ENCODE data around the gene SLC29A1.
"Not testable (repeated sequence)": the region's sequence is repeated elsewhere in the genome, so short reads cannot be mapped to it uniquely, and the experiment has no call there.

The SLC29A1 gene

DNA sequence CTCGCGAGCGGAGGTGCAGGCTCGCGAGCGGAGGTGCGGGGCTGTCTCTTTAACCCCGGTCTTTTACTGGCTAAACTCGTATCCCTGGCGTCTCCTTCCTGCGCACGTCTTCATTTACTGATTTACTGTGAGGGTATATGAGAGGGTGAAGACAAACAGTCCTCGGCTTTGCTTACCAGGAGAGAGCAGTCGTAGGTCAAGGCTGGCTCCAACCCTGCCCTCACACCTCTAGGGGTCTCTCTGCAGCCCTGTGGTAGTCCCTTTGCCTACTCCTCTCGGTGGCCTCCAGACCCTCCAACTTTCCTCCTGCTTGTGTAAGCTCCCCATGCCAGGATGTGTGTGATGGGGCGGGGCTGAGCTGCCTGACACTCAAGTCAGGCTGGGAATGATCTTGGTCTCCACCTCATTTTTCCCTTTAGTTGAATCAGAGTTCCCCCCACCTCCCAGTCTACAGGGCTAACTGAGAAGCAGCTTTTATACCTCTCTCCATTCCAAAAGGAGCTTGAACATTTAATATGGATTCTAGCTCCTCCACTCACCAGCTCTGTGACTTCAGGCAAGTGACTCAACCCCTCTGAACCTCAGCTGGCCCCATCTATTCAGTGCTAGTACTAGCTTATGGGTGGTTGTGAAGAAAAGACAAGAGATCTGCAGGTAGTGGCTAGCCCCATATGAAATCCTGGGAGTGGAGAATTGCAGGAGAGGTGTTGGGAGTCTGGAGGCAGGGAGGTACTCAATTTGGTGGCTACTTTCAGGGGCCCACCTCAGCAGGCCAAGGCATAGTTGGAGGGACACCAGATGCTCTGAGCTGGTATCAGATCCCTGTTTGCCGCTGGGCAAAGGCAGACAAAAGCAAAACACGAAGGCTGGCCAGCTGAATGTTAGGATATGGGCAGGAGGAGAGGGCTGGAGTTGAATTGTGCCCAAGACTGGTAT is 902 bp downstream of the SLC29A1 start:
- DNase-seq, result no peak

DNA sequence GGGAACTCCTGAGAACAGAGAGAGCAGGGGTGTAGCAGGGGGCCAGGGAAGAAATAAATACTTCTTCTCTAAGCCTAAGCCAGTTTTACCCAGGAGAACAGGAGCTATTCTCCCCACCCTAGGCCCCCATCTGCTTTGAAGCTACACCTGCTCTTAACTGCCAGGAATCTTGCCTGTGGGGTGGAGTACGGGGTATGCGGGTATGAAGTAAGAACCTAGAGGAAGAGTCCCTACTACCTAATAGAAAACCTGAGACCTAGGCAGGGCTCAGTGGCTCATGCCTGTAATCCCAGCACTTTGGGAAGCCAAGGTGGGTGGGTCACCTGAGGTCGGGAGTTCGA is 1.5 kb downstream of the SLC29A1 start:
- no peak for DNase-seq

DNA sequence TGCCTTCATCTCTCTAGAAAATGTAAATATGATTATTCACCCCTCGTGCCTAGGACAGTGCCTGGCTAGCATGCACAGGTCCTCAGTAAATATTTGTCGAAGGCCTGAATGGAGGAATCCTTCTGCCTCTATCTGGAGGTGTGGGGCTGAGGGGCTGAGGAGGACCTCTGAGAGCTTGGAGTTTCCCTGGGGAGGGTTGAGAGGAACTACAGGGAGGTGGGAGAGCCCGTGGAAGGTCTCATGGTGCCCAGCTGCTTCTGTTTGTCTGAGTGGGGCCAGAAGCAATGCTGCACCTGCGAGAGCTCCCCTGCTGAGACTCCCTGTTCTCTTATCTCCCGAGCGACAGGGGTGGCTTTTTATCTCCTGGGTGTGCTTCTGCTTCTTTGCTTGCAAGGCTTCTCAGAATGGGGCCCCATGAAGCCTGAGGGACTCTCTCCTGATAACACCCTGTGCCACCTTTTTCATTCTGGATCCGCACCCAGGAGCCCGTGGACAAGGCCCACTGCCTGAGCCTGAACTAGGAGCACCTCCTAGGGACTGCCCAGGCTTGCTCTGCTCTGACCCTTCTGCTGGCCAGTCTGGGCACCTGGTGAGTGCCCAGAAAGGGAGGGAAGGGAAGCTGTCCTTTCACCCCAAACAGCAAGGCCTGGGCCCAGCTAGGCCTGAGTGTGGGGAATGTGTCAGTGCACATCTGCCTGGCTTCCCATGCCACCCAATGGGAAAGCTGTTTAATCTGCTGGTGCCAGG is 2.4 kb downstream of the SLC29A1 start:
- DNase-seq, result no peak

DNA sequence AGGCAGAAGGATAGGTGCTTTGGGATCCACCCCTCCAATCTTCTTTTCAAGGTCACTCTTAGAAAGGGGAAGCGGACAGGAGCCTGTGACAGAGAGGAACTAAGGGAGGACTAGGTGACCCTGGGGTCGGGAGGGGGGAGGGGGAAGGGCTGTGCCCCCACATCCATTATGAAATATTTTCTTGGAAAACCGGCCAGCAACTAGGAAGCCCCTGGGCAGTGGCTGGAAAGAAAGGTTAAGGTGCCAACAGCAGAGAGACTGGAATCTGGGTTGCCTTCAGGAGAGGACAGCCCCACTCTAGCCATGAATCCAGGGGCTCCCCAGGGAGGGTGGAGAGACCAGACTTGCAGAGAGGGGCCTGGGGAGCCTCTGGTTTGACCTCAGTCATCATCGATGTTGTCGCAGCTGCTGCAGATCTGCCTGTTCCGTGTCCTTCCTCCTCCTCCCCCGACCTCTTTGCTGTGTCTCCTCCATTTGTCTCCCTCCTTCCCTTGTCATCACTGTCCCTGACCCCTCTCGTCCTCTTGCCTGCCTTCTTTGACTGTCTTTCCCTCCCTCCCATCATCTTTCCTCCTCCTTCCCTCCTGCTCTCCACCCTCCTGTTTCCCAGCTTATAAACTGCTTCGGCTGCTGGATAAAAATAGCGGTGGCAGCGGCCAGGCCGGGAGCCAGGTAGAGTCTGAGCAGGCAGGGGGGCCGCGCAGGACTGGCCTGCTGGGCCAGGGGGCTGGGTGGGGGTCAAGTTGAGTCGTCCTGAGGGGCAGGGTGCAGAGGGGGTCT is 3.2 kb downstream of the SLC29A1 start:
- no peak for DNase-seq

DNA sequence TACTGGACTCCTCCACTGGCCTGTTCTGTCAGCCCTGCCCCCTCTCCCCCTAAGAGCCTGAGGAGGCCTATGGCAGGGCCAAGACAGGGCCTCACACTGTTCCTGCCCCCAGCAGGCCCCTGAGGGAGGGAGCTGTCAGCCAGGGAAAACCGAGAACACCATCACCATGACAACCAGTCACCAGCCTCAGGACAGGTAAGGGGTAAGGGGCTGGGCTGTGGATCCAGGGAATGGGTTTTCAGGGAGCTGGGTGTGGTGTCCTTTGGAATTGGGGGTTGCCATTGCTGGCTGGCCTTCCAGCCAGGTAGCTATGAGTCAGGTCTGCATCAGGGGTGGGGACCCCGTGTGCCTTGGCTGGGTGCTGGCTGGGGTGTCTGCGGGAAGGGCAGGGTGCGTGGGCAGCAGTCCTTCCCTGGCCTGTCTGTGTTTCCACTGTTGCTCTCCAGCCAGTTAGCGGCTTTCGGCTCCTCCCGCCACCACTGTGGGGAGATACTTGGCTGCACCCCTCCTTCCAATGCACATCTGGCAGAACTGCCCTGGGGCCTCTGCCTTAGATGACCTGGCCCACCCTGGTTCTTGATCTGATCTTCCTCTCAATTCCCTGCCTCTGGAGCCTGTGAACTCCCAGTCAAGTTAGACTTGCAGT is 3.9 kb downstream of the SLC29A1 start:
- no peak for DNase-seq

DNA sequence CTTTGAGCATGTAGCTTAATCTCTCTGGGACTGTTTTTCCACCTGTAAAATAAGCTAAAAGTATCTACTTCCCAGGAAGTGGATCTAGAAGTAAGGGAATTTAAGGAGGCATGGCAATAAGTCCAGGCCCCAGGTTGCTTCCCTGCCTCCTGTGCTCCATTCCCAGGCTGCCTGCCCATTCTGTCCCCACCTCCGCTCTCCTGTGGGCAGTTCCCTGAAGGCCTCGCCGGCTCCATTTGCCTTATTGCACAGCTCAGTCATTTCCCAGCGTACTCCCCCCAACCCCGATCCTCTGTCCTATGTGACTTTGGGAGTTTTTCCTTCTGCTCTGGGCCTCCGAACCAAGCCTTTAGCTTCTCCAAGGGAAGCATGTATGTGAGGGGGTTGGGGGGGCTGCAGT is 4.6 kb downstream of the SLC29A1 start:
- no peak for DNase-seq

DNA sequence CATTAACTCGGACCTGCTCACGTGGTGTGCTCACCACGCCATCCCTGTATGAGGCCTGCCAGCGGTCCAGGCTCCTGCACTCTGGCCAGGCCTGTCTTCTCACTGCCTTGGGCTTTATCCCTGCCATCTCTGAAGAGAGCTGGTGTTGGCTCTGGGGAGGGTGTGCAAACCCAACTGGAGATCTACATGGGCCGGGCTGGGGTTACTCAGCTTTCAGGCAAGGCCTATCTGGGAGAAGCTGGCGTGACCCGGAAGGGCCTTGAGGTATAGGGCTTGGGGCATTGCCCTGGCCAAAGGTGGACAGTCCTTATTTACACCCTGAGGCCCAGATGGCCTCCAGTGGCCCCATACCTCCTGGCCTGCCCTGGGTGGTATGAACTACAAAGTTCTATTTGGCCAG is 5.0 kb downstream of the SLC29A1 start:
- DNase-seq, result no peak

DNA sequence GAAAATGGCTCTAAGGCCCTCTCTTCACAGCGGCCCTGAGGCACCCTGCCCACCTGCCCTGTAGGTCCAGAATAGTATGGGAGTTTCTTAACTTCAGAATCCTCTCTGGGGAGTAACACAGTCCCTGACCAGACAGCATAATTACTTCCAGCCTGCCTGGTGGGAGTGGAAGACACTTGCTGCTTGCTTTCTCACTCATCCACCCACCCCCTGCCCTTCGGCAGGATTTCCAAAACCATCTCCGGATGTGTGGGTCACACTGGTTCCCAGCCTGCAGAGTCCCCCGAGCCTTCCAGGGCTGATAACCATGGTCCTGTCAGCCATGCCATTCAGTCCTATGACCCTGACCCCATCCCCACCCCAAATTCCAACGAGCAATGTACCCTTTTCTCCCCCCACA is 5.4 kb downstream of the SLC29A1 start:
- no peak for DNase-seq

DNA sequence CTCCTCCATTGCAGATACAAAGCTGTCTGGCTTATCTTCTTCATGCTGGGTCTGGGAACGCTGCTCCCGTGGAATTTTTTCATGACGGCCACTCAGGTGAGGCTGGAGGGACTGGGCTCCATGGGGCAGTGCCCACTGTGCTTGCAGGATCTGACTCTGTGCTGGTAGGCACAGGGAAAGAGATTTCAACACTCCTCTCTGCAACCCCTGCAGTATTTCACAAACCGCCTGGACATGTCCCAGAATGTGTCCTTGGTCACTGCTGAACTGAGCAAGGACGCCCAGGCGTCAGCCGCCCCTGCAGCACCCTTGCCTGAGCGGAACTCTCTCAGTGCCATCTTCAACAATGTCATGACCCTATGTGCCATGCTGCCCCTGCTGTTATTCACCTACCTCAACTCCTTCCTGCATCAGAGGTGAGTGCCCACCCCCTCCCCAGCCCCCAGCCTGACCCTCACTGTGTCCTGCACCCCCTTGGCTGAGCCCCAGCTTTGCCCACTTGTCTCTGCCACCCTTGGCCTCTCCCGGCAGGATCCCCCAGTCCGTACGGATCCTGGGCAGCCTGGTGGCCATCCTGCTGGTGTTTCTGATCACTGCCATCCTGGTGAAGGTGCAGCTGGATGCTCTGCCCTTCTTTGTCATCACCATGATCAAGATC is 6.1 kb downstream of the SLC29A1 start:
- no peak for DNase-seq

DNA sequence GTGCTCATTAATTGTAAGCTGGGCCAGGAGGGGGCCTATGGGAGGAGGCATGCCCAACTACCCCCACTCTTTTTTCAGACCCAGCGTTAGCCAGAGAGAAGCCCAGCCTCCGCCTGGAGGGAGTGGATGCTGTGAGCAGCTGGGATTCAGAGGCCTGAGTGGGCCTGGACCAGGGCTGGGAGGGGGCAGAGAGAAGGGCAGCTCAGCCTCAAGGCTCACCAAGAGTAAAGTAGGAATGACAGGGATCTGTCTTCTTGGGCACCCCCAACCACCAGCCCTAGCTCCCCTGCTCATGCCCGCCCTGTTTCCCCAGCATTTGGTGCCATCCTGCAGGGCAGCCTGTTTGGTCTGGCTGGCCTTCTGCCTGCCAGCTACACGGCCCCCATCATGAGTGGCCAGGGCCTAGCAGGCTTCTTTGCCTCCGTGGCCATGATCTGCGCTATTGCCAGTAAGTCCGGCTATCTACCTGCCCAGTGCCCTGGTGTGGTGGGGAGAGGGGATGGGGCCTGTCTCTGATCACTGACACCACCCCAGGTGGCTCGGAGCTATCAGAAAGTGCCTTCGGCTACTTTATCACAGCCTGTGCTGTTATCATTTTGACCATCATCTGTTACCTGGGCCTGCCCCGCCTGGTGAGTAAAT is 6.8 kb downstream of the SLC29A1 start:
- DNase-seq, result no peak

DNA sequence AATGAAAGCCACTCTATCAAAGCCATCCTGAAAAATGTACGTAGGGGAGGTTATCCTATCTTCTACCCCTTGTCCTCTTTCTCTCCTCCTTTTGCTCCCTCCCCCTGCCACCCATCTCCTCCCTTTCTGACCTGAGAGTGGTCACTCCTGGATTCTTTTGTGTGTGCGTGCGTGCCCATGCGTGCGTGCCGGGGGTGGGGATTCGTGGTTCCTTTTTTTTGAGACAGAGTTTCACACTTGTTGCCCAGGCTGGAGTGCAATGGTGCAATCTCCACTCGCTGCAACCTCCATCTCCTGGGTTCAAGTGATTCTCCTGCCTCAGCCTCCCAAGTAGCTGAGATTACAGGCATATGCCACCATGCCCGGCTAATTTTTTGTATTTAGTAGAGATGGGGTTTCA is 8.0 kb downstream of the SLC29A1 start:
- DNase-seq, result not testable (repeated sequence)

DNA sequence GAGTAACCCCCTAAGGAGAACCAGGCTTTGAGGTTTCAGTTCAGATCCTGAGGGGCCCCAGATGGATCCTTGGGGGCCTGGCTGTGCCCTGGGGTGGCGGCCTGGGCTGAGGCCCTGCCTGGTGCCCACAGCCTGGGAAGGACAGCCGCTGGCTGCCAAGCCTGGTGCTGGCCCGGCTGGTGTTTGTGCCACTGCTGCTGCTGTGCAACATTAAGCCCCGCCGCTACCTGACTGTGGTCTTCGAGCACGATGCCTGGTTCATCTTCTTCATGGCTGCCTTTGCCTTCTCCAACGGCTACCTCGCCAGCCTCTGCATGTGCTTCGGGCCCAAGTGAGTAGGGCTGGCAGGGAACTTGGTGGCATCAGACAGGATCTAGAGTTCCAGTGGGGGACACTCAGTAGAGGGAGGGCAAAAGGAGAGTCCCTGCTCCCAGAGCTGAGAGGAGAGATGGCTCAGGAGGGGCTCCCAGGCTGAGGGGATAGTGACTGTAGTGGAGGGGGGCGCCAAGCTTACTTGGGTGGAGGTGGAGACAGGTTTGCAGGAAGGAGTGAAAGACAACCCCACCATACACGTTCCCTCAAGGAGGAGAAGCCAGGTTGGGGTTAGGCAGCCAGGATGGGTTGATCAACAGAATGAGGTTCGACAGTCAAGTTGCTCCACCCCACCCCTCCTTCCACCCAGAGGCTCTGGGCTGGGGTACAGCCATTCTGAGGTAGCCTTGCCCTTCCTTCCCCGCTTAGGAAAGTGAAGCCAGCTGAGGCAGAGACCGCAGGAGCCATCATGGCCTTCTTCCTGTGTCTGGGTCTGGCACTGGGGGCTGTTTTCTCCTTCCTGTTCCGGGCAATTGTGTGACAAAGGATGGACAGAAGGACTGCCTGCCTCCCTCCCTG is 9.5 kb downstream of the SLC29A1 start:
- DNase-seq, result no peak

DNA sequence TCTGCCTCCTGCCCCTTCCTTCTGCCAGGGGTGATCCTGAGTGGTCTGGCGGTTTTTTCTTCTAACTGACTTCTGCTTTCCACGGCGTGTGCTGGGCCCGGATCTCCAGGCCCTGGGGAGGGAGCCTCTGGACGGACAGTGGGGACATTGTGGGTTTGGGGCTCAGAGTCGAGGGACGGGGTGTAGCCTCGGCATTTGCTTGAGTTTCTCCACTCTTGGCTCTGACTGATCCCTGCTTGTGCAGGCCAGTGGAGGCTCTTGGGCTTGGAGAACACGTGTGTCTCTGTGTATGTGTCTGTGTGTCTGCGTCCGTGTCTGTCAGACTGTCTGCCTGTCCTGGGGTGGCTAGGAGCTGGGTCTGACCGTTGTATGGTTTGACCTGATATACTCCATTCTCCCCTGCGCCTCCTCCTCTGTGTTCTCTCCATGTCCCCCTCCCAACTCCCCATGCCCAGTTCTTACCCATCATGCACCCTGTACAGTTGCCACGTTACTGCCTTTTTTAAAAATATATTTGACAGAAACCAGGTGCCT is 10.2 kb downstream of the SLC29A1 start:
- no peak for DNase-seq

DNA sequence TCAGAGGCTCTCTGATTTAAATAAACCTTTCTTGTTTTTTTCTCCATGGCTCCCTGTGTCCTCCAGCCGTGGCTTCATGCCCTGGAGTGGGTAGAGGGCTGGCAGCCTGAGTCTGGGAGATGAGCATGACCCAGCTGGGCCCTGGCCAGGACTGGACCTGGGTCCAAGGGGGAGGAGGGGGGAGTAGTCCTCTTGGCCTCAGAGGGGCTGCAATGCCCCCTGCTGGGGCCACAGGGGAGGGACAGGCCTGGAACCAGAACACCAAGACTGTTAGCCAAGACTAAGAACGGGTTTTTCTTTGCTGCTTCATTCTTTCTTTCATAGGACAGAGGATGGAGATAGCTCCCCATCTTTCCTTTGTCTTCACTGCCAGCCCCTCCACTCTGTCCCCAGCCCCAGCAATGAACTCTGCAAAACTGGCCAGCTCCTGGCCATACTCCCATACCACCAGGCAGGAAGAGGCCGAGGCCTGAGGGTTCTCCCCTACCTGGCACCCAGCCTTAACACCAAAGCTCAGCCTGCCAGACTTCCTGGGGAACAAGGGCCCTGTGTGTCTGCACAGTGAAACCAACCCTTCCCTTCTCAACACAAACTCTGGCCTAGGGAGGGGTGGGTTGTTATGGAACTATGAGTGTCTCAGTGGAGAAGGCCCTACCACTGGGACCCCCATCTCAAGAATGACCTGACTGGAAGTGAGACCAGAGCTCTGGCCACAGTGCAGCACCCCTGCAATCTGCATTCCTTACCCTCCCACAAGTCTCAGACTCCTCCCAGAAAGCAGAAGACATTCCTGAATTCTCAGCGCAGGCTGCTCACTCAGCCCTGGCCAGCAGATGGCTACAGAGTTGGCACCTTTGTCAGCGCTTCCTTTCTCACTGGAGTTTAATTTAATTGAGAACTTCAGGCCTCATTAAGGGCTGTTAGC is 11.0 kb downstream of the SLC29A1 start:
- DNase-seq, result peak; percentile 30

DNA sequence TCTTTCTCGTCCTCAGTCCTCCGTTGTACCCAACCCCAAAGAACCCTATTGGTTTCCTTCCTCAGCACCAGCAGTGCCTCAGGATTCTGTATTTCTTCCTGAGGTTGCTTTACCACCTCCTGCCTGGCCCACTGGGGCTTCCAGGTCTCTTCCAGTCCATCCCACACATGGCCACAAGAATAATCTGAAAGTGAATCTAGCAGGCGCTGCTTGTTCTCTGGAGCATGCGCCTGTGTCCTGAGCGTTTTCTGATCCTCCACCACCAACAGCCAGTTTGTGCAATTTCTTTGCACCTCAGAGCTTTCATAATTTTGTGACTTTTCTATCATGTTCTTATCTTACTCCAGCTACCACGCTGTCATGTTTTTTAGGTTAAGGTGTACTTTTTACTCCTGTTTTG is 11.9 kb downstream of the SLC29A1 start:
- no peak for DNase-seq

DNA sequence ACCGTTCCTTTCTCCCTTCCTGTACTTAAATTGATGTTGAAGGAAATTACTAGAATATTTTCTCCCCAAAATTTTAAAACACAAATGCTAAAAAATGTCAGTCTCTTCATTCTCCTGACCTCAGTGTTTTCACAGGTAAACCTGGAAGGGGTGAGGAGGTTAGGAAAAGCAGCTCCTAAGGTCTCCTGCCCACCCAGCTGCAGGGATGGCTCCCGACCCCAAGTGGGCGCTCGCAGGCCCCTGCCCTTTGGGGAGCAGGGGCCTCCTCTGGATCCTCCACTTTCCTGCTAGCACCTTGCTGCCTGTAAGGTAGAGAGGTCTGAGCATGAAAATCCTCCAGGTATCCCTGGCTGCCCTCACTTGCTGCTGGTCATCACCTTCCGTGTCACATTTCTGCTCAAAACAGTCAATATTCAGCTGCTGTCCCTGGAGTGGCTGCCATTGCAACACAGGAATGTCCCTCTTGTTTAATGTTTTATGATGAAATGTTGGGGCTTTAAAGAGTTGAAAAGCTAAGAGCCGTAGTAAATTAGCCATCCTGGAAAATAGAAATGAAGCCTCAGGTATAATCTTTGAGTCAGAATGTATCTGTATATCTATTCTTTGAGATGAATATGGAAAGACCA is 12.6 kb downstream of the SLC29A1 start:
- DNase-seq, result no peak

DNA sequence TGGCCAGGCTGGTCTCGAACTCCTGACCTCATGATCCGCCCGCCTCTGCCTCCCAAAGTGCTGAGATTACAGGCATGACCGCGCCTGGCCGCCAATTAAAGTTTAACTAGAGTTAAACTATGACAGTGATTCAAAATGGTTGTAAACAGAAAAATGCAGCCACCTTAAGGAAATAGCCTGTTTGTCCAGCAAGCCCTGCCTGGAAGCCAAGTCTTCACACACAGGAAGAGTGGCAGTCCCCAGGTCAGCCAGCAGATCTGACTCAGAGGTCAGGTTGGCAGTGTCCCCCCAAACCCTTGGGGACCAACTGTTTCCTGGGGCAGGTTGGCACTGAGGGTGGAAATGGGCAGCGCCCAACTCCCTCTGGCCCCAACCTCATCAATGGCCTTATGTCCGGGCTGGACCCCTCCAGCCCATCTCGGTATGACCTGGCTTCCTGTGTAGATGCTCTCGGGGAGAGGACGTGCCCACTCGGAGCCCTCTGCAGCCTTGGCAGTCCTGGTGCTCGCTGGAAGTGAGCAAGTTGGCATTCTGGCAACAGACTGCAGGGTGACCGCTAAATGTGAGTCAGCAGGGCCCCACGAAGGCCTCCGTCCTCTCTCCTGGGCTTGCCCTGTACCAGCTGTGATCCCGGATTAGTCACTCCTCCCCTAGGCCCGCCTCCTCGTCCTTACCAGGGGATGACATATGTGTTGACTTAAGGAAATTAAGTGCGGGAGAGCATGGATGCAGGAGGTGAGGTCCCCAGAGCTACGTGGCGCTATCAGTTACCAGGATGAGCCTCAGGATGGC is 13.8 kb downstream of the SLC29A1 start:
- DNase-seq, result peak; percentile 91

DNA sequence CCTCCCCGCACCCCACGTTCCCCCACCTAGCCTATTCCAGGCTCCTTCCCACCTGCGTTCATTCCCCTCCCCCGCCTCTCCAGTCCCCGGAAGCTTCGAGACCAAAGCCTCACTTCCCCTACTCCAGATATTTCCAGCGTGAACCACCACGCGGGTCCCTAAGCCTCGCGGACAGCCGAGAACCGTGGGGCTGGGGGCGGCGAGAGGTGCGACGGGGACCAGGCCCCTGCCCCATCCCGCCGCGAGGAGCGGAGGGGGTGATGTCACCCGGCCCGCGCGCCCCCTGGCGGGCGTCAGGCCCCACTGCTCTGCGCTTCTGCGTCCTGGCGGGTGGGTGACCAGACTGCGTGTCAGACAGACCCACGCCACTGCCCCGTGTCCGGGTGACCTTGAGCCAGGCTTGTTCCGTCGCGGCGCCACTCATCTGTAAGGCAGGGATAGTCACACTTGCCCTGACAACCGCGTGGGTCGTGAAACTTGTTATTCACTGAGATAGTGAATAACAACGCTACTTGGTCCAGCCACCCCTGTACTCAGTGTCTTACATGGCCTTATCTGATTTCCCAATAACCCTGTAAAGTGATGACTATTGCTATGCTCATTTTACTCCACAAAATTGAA is 14.5 kb downstream of the SLC29A1 start:
- DNase-seq, result peak; percentile 71
